IMR-90 (cell line): ENCODE results near the gene COG3. TPM values are rescaled to one million over a fixed set of nuclear protein-coding genes. Genes with fewer than 3 reads are reported as not detected.

Experiments used
- ATAC-seq: fragments of 200-7000 bp; cut with Tn5 transposase; 2 replicates; pipeline ENCODE4 v1.9.1; 2020; ENCODE audit warnings: low read depth, mild to moderate bottlenecking, moderate library complexity
- BruUV-seq: library from RNA; stranded (reverse); fragments of 400-500 nt; replicated peaks from 2 replicates; lab custom pipeline; 2021; lab: Mats Ljungman, UMichigan
- CTCF ChIA-PET: fragments of 300-600 bp; formaldehyde crosslinking; extraction: SDS; loops from one replicate; lab custom pipeline; 2021; ENCODE audit warnings: antibody characterized with exemption; lab: Yijun Ruan, JAX
- POLR2A ChIA-PET: fragments of 300-600 bp; sonication (Branson Sonifier 250); formaldehyde crosslinking; loops from one replicate; lab custom pipeline; 2022; ENCODE audit warnings: antibody characterized with exemption; ENCODE audit not compliant: unreplicated experiment; lab: Charles Lee
- DNase-seq: peaks from one replicate; pipeline ENCODE4 v3.0.0; 2013
- H2AFZ ChIP-seq: replicated peaks from 2 replicates; pipeline ENCODE3; 2013; ENCODE audit warnings: low read length, mild to moderate bottlenecking; ENCODE audit not compliant: poor library complexity
- H2AK5ac ChIP-seq: 2 replicates; pipeline ENCODE4 v1.6.1; 2013; ENCODE audit warnings: low read depth, low read length, inconsistent platforms
- H2AK9ac ChIP-seq: replicated peaks from 2 replicates; pipeline ENCODE3; 2013; ENCODE audit warnings: mild to moderate bottlenecking, low read depth, low read length, moderate library complexity; ENCODE audit not compliant: poor library complexity
- H2BK120ac ChIP-seq: 2 replicates; pipeline ENCODE4 v1.6.1; 2013; ENCODE audit warnings: low read depth, low read length, inconsistent platforms
- H2BK15ac ChIP-seq: 3 replicates; pipeline ENCODE4 v1.6.1; 2013; ENCODE audit warnings: low read depth, low read length, inconsistent platforms
- H2BK20ac ChIP-seq: 2 replicates; pipeline ENCODE4 v1.6.1; 2013; ENCODE audit warnings: low read depth, mild to moderate bottlenecking, inconsistent platforms, low read length, moderate library complexity
- H2BK5ac ChIP-seq: 2 replicates; pipeline ENCODE4 v1.6.1; 2013; ENCODE audit warnings: mild to moderate bottlenecking, low read depth, low read length, inconsistent platforms; ENCODE audit not compliant: poor library complexity, severe bottlenecking
- H3K14ac ChIP-seq: replicated peaks from 2 replicates; pipeline ENCODE4 v1.6.1; 2013; ENCODE audit warnings: low read depth, low read length, inconsistent platforms
- H3K18ac ChIP-seq: 2 replicates; pipeline ENCODE4 v1.6.1; 2013; ENCODE audit warnings: low read depth, low read length, control low read depth
- H3K23ac ChIP-seq: 2 replicates; pipeline ENCODE4 v1.6.1; 2013; ENCODE audit warnings: low read depth, low read length, inconsistent platforms
- H3K27ac ChIP-seq: 2 replicates; pipeline ENCODE4 v1.5.1; 2013; ENCODE audit warnings: mild to moderate bottlenecking, control low read depth, low read length; ENCODE audit not compliant: insufficient read depth
- H3K27me3 ChIP-seq: 2 replicates; pipeline ENCODE4 v1.6.1; 2013; ENCODE audit warnings: low read length; ENCODE audit not compliant: control insufficient read depth, insufficient read depth
- H3K36me3 ChIP-seq: 2 replicates; pipeline ENCODE4 v1.6.1; 2013; ENCODE audit warnings: low read length, mixed read lengths; ENCODE audit not compliant: control insufficient read depth, insufficient read depth
- H3K4ac ChIP-seq: 2 replicates; pipeline ENCODE4 v1.6.1; 2013; ENCODE audit warnings: low read depth, low read length, inconsistent platforms
- H3K4me1 ChIP-seq: 2 replicates; pipeline ENCODE4 v1.6.1; 2013; ENCODE audit warnings: low read length, mixed read lengths; ENCODE audit not compliant: control insufficient read depth, insufficient read depth
- H3K4me2 ChIP-seq: 2 replicates; pipeline ENCODE4 v1.6.1; 2013; ENCODE audit warnings: low read depth, mild to moderate bottlenecking, control low read depth, low read length, moderate library complexity
- H3K4me3 ChIP-seq: 2 replicates; pipeline ENCODE4 v1.5.1; 2013; ENCODE audit warnings: low read depth, mild to moderate bottlenecking, control low read depth, low read length, moderate library complexity; ENCODE audit not compliant: insufficient read depth
- H3K56ac ChIP-seq: 2 replicates; pipeline ENCODE4 v1.6.1; 2013; ENCODE audit warnings: low read length, inconsistent platforms; ENCODE audit not compliant: insufficient read depth; ENCODE audit errors: extremely low read depth
- H3K79me1 ChIP-seq, 2 experiments: 2 replicates each; pipeline ENCODE4 v1.6.1; 2013; ENCODE audit warnings: low read length in 2 of 2, inconsistent platforms in 1 of 2, low read depth in 1 of 2
- H3K9ac ChIP-seq: 2 replicates; pipeline ENCODE4 v1.6.1; 2013; ENCODE audit warnings: low read depth, low read length, control low read depth
- H3K9me1 ChIP-seq: 2 replicates; pipeline ENCODE4 v1.6.1; 2013; ENCODE audit warnings: low read length, inconsistent platforms; ENCODE audit not compliant: insufficient read depth
- H3K9me3 ChIP-seq: 2 replicates; pipeline ENCODE4 v1.6.1; 2013; ENCODE audit warnings: low read length; ENCODE audit not compliant: control insufficient read depth, insufficient read depth
- H4K20me1 ChIP-seq: 2 replicates; pipeline ENCODE4 v1.6.1; 2013; ENCODE audit warnings: low read length, inconsistent platforms; ENCODE audit not compliant: insufficient read depth
- H4K5ac ChIP-seq: 2 replicates; pipeline ENCODE4 v1.6.1; 2013; ENCODE audit warnings: mild to moderate bottlenecking, low read depth, low read length, control low read depth
- H4K8ac ChIP-seq, 2 experiments: 2 replicates each; pipeline ENCODE4 v1.6.1; 2013; ENCODE audit warnings: low read depth in 2 of 2, low read length in 2 of 2, control low read depth in 1 of 2, inconsistent platforms in 1 of 2
- H4K91ac ChIP-seq: 2 replicates; pipeline ENCODE4 v1.6.1; 2013; ENCODE audit warnings: low read depth, low read length, inconsistent platforms; ENCODE audit not compliant: insufficient read depth
- BHLHE40 ChIP-seq: fragments of 150-350 bp; IDR thresholded peaks from 2 replicates; pipeline ENCODE4 v1.6.1; 2016; ENCODE audit warnings: mild to moderate bottlenecking, low read depth, low read length
- CHD1 ChIP-seq: IDR thresholded peaks from 2 replicates; pipeline ENCODE4 v1.6.1; 2012; ENCODE audit warnings: low read depth, low read length, improper control_type of control experiment
- FOS ChIP-seq: fragments of 150-350 bp; IDR thresholded peaks from 2 replicates; pipeline ENCODE4 v1.6.1; 2016; ENCODE audit warnings: low read depth, low read length
- POLR2A ChIP-seq: IDR thresholded peaks from 2 replicates; pipeline ENCODE4 v1.6.1; 2012; ENCODE audit warnings: mild to moderate bottlenecking, low read depth, low read length
- WGBS, 2 experiments: methylation state at CpG; one replicate each; pipeline versions ENCODE4 v1.1.5 to v1.1.7; 2013; ENCODE audit warnings: missing lambda C conversion rate in 2 of 2; ENCODE audit not compliant: insufficient read length in 1 of 2; ENCODE audit errors: extremely low coverage in 2 of 2; 5-methylcytosine and 5-hydroxymethylcytosine counted together
- dilution Hi-C: fragments of 300-500 bp; cut with HindIII; formaldehyde crosslinking; loops from one replicate; pipeline ENCODE4 v1.14.3; 2018; ENCODE audit warnings: low sequenced_read_pairs; ENCODE audit not compliant: unreplicated experiment
- in situ Hi-C: fragments of 300-500 bp; cut with MboI; formaldehyde crosslinking; loops from 3 replicates; pipeline ENCODE4 v1.14.3; 2019; ENCODE audit warnings: low sequenced_read_pairs, inconsistent platforms, mixed read lengths
- intact Hi-C: fragments of 100-400 bp; cut with micrococcal nuclease; formaldehyde crosslinking; loops from 2 replicates; pipeline ENCODE4 v1.10.0; 2022
- polyA plus RNA-seq, 3 experiments: library from polyadenylated mRNA; depleted of rRNA; stranded (reverse); fragments of >200 nt; gene quantifications; 2 replicates each; pipeline ENCODE4 v1.2.3, GENCODE V29; 2012; ENCODE audit warnings: low replicate concordance in 1 of 3
- total RNA-seq: library from RNA; depleted of rRNA; stranded (reverse); fragments of >200 nt; gene quantifications from 2 replicates; pipeline ENCODE4 v1.2.3, GENCODE V29; 2012
- TF ChIP-seq, protein P1 (sequence below): conservative IDR thresholded peaks from 2 replicates; pipeline ENCODE4 v1.5.1; 2012; ENCODE audit warnings: mild to moderate bottlenecking, low read depth, low read length, improper control_type of control experiment

The COG3 gene
- total and polyA plus RNA-seq, 2 of the 4 experiments (the other 2 are of a cell fraction): 21.7 to 31.9 TPM

DNA sequence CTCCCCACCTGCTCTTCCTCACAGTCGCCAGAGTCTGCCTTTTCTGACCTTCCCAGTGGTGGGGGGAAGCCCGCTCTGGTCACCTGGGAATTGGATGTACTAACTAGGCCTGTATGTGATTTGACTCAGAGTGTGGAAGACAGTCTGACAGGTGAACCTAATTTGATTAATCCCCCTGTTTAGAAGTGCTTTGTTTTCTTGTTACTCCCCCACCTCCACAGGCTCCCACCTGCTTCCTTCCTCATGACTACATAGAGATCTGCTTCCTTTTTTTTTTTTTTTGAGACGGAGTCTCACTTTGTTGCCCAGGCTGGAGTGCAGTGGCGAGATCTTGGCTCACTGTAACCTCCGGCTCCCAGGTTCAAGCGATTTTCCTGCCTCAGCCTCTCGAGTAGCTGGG, 44.0 kb downstream of the COG3 start:
- H3K4me2 ChIP-seq: no peak overlapping the region
- no peak for ATAC-seq
- WGBS, 2 experiments: 92% methylated on average over 2 of the region's 7 CpGs; no CpG with 5 or more reads in 1 of the 2 experiments
- no peak for DNase-seq
- peaks cover 3% of the 10 kb centered on the region; the same call in 1 of the 2 replicates for H3K4me1 ChIP-seq
- no peak overlapping the region; the same call in 1 of the 2 replicates for H3K4ac ChIP-seq
- ChIA-PET CTCF (no interaction called here), POLR2A (no interaction called here)
- H2AK9ac ChIP-seq: no peak overlapping the region
- no peak overlapping the region for H4K5ac ChIP-seq
- H3K27me3 ChIP-seq: no peaks in the 10 kb centered on the region
- H3K79me1 ChIP-seq: peaks cover 17 to 37% of the 10 kb centered on the region in 2 experiments
- no peak overlapping the region for H2BK20ac ChIP-seq
- no TSS peak for BruUV-seq
- H3K27ac ChIP-seq: no peak overlapping the region
- H2AK5ac ChIP-seq: no peak overlapping the region
- TF ChIP-seq POLR2A (no peak), CHD1 (no peak), BHLHE40 (no peak), FOS (no peak)
- TF ChIP-seq, protein P1, sequence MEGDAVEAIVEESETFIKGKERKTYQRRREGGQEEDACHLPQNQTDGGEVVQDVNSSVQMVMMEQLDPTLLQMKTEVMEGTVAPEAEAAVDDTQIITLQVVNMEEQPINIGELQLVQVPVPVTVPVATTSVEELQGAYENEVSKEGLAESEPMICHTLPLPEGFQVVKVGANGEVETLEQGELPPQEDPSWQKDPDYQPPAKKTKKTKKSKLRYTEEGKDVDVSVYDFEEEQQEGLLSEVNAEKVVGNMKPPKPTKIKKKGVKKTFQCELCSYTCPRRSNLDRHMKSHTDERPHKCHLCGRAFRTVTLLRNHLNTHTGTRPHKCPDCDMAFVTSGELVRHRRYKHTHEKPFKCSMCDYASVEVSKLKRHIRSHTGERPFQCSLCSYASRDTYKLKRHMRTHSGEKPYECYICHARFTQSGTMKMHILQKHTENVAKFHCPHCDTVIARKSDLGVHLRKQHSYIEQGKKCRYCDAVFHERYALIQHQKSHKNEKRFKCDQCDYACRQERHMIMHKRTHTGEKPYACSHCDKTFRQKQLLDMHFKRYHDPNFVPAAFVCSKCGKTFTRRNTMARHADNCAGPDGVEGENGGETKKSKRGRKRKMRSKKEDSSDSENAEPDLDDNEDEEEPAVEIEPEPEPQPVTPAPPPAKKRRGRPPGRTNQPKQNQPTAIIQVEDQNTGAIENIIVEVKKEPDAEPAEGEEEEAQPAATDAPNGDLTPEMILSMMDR: no peak
- H3K14ac ChIP-seq: no peak overlapping the region
- H3K9me1 ChIP-seq: peaks cover 2% of the 10 kb centered on the region; the same call in 1 of the 2 replicates
- H4K20me1 ChIP-seq: no peaks in the 10 kb centered on the region
- dilution Hi-C loops (no loop called here), in situ Hi-C loops (no loop called here), intact Hi-C loops (no loop called here)
- H3K9ac ChIP-seq: no peak overlapping the region
- no peak overlapping the region for H2AFZ ChIP-seq
- no peaks in the 10 kb centered on the region for H3K9me3 ChIP-seq
- H3K56ac ChIP-seq: no peak overlapping the region
- H4K8ac ChIP-seq: no peak overlapping the region
- H3K4me3 ChIP-seq: no peak overlapping the region
- peaks cover 36% of the 10 kb centered on the region for H3K36me3 ChIP-seq
- no peak overlapping the region for H4K91ac ChIP-seq
- H2BK120ac ChIP-seq: no peak overlapping the region
- H3K23ac ChIP-seq: no peak overlapping the region
- no peak overlapping the region for H2BK15ac ChIP-seq
- no peak overlapping the region for H3K18ac ChIP-seq
- H2BK5ac ChIP-seq: no peak overlapping the region
